ENCODE results near the gene BCAN.
A peak's percentile ranks its signal among the peaks of the same experiment; 100 is the strongest.

The BCAN gene

DNA sequence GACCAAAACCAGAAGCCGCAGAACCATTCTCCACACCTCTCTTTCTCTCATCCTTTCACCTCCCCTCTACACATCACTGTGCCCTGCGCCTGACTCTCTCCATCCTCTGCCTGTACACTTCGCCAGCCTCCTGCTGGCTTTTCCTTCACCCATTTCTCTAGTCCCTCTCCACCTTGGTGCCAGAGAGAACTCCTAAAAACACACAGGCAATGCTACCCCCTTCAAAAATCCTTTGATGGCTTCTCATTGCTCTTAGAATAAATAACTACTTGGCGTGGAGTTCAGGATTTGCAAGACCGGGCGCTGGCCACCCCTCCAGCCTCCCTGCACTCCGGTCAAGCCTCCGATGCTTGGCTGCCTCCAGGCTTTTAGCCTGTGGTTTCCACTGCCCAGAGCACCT is 54.8 kb downstream of the BCAN start:
- H3K27me3 ChIP-seq (ENCODE audit: insufficient read depth, low read depth, severe bottlenecking), result no peaks in the 10 kb centered on the region
- H3K36me3 ChIP-seq, result peaks cover 41% of the 10 kb centered on the region
- peak overlapping the region; percentile 71 for H3K27ac ChIP-seq
- TF ChIP-seq, protein P1, sequence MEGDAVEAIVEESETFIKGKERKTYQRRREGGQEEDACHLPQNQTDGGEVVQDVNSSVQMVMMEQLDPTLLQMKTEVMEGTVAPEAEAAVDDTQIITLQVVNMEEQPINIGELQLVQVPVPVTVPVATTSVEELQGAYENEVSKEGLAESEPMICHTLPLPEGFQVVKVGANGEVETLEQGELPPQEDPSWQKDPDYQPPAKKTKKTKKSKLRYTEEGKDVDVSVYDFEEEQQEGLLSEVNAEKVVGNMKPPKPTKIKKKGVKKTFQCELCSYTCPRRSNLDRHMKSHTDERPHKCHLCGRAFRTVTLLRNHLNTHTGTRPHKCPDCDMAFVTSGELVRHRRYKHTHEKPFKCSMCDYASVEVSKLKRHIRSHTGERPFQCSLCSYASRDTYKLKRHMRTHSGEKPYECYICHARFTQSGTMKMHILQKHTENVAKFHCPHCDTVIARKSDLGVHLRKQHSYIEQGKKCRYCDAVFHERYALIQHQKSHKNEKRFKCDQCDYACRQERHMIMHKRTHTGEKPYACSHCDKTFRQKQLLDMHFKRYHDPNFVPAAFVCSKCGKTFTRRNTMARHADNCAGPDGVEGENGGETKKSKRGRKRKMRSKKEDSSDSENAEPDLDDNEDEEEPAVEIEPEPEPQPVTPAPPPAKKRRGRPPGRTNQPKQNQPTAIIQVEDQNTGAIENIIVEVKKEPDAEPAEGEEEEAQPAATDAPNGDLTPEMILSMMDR (IDR thresholded peaks at IDR 0.05; ENCODE audit: low read depth, low read length), result no peak
- H3K9me3 ChIP-seq (ENCODE audit: severe bottlenecking), result no peaks in the 10 kb centered on the region
- H3K4me3 ChIP-seq (ENCODE audit: low read depth, low read length), result no peak overlapping the region
- no peak for DNase-seq

DNA sequence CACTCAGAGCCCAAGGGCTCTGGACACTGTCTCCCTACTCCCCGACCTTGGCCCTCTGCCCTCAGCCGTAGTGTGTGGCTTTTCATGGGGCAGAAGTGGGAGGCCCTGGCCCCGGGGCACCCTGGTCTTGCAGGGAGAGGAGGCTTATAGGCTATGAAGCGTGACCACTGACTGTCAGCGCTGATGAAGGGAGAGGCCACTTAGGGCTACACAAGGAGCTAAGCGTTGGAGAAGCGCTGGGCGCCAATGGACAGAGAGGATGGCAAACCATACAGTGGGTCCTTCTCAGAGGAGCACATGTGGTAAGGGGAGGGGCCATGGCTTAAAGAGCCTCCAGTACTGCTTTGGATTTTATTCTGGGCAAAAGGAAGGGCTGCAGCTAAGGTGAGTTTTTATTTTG is 55.6 kb downstream of the BCAN start:
- TF ChIP-seq, protein P1 (IDR thresholded peaks at IDR 0.05; ENCODE audit: low read depth, low read length), result no peak
- Histone ChIP-seq H3K27me3 (ENCODE audit: insufficient read depth, low read depth, severe bottlenecking) (no peaks in the 10 kb centered on the region), H3K27ac (peak overlapping the region; percentile 71), H3K36me3 (peaks cover 48% of the 10 kb centered on the region), H3K4me3 (ENCODE audit: low read depth, low read length) (no peak overlapping the region), H3K9me3 (ENCODE audit: severe bottlenecking) (no peaks in the 10 kb centered on the region)
- DNase-seq, result peak; percentile 97

DNA sequence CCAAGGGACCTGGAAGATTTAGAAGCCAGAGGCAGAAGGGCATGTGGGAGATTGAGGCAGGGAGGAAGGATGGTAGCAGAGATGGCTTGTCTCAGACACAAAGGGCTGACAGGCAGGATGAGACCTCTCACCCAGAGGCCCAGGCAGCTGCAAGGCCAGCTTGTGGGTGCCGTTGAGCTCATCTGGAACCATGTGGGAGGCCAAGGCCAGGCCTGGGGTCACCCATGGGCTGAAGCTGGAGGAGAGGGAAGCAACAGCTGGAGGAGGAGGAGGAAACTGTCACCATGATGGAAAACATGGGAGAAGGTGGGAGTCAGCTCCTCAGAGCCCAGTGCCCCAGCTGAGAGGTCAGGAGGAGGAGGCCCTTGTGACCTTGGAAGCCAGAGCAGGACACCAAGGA is 57.1 kb downstream of the BCAN start:
- no peak for DNase-seq
- Histone ChIP-seq H3K27ac (no peak overlapping the region; the same call in 1 of the 2 replicates), H3K4me3 (ENCODE audit: low read depth, low read length) (no peak overlapping the region), H3K9me3 (ENCODE audit: severe bottlenecking) (no peaks in the 10 kb centered on the region), H3K36me3 (peaks cover 55% of the 10 kb centered on the region), H3K27me3 (ENCODE audit: insufficient read depth, low read depth, severe bottlenecking) (no peaks in the 10 kb centered on the region)
- TF ChIP-seq, protein P1 (IDR thresholded peaks at IDR 0.05; ENCODE audit: low read depth, low read length), result no peak

DNA sequence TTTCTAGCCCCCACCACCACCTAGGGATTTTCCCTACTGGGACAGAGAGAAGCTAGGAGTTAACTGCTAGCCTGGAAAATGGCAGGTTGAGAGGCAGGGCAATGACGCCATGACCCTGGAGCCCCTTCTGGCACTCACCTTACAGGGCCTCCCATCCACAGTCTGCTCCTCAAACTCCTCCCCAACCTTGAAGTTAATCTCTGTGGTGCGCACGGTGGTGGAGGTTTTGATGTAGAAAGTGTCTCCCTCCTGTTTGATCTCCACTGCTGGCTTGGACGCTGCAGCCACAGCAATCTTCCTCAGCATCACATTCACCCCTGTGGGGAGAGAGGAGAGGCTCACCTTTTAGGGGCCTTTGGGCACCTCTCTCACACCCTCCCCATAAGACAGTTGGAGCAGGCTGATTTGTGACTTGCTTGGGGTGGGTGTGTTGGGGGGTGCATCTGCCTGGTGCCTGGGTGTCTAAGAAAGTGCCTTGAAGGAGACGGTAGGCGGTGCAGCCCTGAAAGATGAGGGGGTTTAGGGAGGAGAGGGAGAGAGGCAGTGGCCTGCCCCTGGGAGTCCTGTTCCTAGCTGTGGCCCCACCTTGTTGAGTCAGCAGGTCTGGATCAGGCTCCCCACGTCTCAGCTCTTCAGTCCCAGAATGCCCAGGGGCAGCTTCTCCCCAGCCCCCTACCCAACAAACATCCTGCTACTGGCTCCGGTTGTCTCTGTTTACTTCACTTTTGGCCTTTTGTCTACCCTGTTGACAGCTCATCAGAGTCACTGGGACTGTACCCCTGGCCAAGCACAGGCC is 59.0 kb downstream of the BCAN start:
- no peak overlapping the region for H3K4me3 ChIP-seq (ENCODE audit: low read depth, low read length)
- H3K36me3 ChIP-seq, result peaks cover 58% of the 10 kb centered on the region
- peak; percentile 77 for DNase-seq
- no peaks in the 10 kb centered on the region for H3K9me3 ChIP-seq (ENCODE audit: severe bottlenecking)
- peak overlapping the region; percentile 59 for H3K27ac ChIP-seq
- TF ChIP-seq, protein P1 (IDR thresholded peaks at IDR 0.05; ENCODE audit: low read depth, low read length), result no peak
- no peaks in the 10 kb centered on the region for H3K27me3 ChIP-seq (ENCODE audit: insufficient read depth, low read depth, severe bottlenecking)

DNA sequence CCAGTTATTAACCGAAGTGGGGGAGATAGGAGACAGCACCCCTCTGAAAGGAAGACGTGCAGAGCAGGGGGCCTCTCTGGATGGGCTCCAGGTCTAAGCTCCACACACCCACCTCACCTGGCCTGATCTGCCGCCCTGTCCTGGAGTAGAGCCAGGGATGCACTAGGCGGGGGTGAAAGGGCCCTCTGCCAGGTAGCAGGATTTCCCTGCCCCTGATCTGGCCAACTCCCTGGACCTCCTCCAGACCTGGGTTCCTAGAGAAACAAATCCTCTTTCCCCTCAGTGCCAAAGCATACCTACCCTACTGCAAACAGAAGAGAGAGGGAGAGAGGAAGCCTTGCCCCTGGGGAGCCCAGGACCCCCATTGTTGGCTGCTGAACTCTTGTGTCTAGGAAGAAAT is 61.4 kb downstream of the BCAN start:
- no peaks in the 10 kb centered on the region for H3K9me3 ChIP-seq (ENCODE audit: severe bottlenecking)
- DNase-seq, result no peak
- H3K27me3 ChIP-seq (ENCODE audit: insufficient read depth, low read depth, severe bottlenecking), result no peaks in the 10 kb centered on the region
- TF ChIP-seq, protein P1 (IDR thresholded peaks at IDR 0.05; ENCODE audit: low read depth, low read length), result no peak
- H3K36me3 ChIP-seq, result peaks cover 51% of the 10 kb centered on the region
- peak overlapping the region; percentile 86 for H3K27ac ChIP-seq
- peak overlapping the region; percentile 74 for H3K4me3 ChIP-seq (ENCODE audit: low read depth, low read length)

DNA sequence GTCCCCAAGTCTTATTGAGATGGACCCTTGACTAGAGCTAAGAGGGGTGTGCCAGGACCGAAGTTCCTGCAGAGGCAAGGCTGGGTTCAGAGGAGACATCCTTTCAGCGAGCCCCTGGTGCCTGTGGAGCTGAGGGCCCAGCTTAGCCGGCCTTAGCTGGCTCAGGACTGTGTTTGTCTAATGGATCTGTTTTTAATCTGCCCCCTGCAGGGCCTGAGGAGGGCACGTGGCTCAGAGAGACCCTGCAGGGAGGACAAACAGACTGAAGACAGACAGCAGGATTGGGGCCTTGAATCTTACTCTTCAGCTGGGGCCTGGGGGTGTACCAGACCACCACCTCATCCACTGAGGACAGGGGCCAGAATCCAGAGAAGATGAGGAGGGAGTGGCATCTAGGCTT is 61.8 kb downstream of the BCAN start:
- TF ChIP-seq, protein P1 (IDR thresholded peaks at IDR 0.05; ENCODE audit: low read depth, low read length), result 0 out of 2 replicates have a peak, but pooled peaks have one; percentile 4

More for the DNA sequence above, 61.8 kb downstream of the BCAN start:
- no peaks in the 10 kb centered on the region for H3K9me3 ChIP-seq (ENCODE audit: severe bottlenecking)
- DNase-seq, result peak; percentile 94
- H3K36me3 ChIP-seq, result peaks cover 47% of the 10 kb centered on the region
- H3K27me3 ChIP-seq (ENCODE audit: insufficient read depth, low read depth, severe bottlenecking), result no peaks in the 10 kb centered on the region
- H3K4me3 ChIP-seq (ENCODE audit: low read depth, low read length), result peak overlapping the region; percentile 74
- H3K27ac ChIP-seq, result peak overlapping the region; percentile 86
